Epidermal melanocyte (primary cell): Measurements from ENCODE around the gene MYBPHL.
"Not testable (repeated sequence)": the region's sequence is repeated elsewhere in the genome, so short reads cannot be mapped to it uniquely, and the experiment has no call there.

Source experiments
- DNase-seq: peaks from one replicate; pipeline ENCODE4 v3.0.0; 2011; ENCODE audit warnings: low spot score; ENCODE audit not compliant: insufficient read length

The MYBPHL gene

GRCh38 chr1:109307274-109308021 lies 637 bp upstream of the MYBPHL start:
- DNase-seq = no peak

GRCh38 chr1:109305991-109306390 lies 820 bp downstream of the MYBPHL start:
- not testable (repeated sequence) for DNase-seq

DNA sequence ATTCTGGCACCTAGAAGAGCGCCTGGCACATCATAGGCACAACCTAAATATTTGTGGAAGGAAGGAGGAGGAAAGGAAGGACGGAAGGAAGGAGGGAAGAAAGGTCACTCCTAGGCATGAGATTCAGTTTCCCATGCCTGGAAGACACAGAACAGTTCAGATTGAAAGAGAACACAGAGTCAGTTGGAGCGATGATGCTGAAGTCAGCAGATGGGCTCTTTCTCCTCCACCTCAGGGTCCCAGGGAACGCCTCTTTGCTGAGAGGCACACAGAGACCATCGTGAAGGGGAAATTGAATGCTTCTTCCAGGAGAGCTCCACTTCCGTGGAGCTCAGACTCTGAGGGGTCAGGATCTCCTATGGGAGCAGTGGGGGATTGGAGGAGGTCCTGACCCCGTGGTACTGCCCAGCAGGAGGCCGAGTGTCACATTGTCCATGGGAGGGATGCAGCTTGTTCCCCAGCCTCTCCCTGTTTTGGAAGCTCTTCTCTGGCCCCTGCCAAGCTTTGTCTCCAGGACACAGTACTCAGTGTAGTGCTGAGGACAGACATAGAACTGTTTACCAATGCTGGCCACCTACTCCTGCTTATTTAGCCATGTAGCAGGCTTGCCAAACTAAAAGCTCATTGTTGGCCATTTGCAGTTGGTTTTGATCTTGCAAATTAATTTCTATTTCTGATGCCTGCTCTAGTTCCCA lies 2.4 kb downstream of the MYBPHL start:
- no peak for DNase-seq

DNA sequence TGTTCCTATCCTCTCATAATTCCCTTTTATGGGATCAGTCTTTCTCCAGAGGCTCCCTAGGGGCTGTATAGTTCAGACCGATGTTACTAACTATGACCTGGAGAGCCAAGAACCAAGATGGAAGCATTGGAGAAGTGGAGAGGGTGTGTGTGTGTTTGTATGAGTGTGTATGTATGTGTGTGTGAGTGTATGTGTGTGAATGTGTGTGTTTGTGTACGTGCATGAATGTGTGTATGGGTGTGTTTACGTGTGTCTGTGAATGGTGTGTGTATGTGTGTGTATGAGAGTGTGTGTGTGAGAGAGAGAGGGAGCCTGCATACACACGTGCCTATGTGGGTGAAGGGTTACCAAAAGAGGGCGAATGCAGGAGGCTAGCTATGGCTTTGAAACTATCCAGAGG lies 4.9 kb downstream of the MYBPHL start:
- DNase-seq = no peak

GRCh38 chr1:109300650-109301151 lies 6.1 kb downstream of the MYBPHL start:
- DNase-seq = no peak

DNA sequence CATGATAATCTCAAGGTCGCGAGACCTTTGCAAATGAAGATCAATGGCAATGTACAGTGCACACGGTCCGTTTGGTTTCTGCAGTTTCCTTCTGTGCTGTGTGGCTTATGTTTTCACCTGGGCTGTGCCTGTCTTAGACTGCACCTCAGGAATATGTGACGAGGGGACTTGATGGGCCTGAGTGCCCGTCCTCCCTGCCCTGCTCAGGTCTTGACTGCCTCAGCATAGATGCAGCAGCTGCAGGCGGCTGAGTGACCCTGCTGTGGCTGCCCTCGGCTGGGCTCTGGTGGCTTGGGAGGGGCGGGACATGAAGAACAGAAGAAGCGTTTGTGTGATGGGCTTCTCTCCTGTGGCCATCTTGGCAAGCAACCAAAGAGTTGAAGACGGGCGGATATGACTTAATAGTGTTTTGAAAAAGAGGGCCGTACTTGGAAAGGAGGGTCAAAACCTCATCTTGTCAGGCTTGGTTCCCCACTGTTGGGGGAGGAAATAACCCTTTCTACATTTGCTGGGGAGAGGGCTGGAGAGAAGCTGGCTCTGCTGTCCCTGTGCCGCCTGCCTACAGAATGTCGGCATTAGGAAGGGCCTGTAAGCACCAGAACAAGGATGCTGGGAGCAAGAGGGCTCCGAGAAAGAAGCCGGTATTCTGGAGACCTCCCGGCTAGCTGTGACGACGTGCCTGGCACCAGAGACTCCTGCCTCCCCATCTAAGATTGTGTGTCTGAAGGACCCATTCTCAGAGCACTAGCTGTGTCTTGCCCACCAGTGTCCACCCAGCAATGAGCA lies 7.1 kb downstream of the MYBPHL start:
- DNase-seq = peak; percentile 76

DNA sequence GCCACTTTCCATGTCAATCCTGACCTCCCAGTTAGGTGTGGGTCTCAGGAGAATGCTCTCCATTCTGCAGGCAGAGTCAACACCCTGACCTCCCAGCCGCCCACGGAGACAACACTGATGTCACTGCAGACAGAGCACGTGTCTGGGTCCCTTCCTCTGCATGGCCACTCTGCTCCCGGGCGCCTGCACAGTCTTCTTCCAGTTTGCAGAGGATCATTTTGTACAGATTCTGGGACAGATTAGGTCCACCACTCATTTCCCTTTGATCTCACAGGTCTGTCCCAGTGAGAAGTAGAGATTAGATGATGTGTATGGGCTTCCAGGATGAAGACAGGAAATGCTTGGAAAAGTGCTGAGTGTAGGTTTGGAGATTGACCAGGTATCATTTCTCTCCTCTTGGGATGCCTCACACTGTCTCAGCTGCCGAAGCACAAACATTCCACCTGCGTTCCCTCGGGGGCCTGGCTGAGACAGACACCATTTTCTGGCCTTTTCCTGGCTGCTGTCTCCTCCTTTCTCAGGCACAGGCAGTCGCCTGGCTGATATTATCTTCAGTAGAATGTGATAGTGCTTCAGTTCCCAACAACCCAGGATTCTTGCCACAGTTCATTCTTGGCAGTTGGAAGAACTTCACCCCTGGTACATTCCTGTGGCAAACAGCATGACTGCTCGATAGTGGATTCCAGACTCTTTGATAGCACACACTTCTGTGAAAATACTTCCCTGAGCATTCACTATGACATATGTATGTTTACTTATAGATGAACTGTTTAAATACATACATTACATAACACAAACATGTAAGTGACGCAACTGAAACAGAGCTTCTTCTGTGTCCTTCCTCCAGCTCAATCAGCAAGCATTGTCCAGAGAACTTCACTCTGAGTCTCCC lies 7.9 kb downstream of the MYBPHL start:
- peak; percentile 64 for DNase-seq

DNA sequence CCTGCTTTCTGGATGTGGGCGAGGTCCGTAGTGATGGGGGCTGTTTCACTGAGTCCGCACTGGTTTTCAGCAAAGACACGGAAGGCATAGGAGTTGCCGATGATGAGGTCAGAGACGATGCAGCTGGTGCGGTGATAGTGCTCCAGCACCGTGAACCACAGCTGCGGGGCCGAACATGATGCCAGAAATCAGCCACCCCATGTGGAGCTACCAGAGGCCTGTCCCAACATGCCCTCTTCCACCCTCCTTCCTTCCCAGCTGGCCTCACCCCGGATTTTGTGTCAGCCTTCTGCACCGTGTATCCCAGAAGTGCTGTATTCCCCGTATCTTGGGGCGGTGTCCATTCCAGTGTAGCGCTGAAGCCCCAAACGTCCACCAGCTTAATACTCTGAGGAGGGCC lies 10.0 kb downstream of the MYBPHL start:
- DNase-seq = no peak

DNA sequence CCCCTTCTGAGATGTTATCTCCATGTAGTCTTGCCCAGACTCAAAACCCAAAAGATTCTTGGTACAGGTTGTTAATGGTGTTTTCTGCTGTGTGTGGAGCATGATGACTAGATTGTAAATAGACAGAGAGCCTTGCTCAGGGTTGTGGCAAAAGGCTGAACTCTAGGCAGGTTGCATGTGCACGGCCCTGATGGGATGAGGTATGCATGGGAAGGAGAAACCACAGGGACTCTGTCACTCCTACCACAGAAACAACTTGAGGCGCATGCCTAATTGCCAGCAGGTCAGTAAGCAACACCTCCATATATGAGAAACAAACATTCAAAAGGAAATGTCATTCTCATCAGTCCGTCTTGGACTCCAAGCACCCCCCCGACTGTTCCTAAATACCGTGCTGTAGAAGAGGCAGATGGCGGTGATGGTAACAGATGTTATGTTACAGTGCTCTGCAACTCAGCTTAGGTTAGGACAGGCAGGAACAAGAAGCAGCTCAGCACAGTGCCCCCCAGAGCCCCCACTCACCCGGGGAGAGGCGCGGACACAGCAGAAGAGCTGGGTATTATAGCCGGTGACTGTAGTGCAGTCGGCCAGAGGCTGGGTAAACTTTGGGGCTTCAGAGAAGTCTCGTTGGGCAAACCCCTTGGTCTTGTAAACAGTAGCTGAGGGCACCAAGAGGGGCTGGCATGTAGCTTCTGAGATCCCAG lies 10.9 kb downstream of the MYBPHL start:
- DNase-seq = no peak

GRCh38 chr1:109294481-109294880 lies 12.3 kb downstream of the MYBPHL start:
- DNase-seq = no peak

GRCh38 chr1:109293026-109293425 lies 13.8 kb downstream of the MYBPHL start:
- DNase-seq = no peak

- DNase-seq = no peak
Observed at GRCh38 chr1:109292364-109292763, 14.4 kb downstream of the MYBPHL start.

DNA sequence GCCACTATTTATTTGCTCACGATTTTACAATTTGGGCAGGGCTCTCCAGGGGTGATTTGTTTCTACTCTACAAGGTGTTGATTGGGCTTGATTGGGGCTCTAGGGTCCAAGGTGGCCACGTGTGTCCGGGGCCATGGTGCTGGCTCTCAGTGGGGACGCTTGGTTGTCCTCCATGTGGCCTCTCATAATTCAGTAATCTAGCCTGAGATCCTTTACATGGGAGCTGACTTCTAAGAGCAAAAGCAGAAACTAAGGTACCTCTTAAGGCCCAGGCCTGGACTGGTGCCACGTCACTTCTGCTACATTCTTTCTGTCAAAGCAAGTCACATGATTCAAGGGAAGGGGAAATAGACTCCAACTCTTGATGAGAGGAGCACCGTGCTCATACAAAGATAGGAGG lies 15.8 kb downstream of the MYBPHL start:
- DNase-seq = no peak

- no peak for DNase-seq
Observed at GRCh38 chr1:109290137-109290536, 16.7 kb downstream of the MYBPHL start.

GRCh38 chr1:109286762-109287161 lies 20.0 kb downstream of the MYBPHL start:
- not testable (repeated sequence) for DNase-seq

DNA sequence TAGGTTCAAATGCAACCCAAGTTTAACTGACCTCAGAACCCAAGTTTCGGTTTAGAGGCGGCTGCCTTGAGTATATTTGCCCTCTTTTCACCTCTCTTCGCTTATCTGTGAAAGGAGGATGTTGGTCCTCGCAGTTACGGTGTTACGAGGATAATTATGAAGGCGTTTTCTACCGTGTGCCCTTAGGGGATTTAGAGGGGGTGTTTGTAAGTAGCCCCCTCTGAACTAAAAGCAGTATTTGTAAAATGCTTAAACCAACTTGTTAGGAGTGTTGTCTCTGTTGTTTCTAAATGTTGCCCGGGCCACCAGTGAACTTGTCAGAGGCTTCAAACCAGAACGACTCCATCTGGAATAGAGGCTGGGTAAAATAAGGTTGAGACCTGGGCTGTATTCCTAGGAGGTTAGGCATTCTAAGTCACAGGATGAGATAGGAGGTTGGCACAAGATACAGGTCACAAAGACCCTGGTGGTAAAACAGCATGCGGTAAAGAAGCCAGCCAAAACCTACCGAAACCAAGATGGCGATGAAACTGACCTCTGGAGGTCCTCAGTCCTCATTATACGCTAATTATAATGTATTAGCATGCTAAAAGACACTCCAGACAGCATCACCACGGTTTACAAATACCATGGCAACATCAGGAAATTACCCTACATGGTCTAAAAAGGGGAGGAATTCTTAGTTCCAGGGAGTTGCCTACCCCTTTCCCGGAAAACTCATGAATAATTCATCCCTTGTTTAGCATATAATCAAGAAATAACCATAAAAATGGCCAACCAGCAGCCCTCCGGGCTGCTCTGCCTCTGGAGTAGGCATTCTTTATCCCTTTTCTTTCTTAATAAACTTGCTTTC lies 22.8 kb downstream of the MYBPHL start:
- DNase-seq = no peak

- peak; percentile 97 for DNase-seq
Observed at GRCh38 chr1:109282952-109283747, 23.7 kb downstream of the MYBPHL start, which contains the start of gene PSRC1. Gene PSRC1 (minus strand): TSS chr1:109283145.

DNA sequence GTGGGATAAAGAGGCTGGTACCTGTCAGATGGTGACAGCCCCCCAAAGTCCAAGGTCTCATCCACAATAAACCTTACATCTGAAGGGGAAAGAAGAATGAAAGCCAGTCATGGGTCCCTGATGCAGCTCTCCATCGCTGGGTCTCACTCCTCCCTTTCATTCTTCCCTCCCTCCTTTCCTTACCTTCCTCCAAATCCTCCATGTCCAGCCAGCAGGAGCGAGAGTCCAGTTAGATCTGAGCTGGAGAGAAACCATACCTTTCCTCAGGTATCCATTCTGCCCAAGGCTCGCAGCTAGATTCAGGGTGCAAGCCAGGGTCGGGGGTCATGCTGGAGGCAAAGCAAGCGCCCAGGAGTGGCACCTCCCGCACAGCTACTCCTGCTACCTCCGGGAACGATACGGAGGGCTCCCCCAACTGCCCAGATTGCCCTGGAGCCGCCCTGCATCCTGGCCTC lies 24.3 kb downstream of the MYBPHL start:
- DNase-seq = no peak
